Spleen (tissue), 7 donors: ENCODE results near the gene PRND.

ENCODE experiments used
- POLR2A ChIP-seq, 3 donors: fragments of 450-650 bp; IDR thresholded peaks; one replicate each; pipeline ENCODE4 v1.5.1; 2017; ENCODE audit warnings: antibody characterized with exemption in 3 of 3, mild to moderate bottlenecking in 1 of 3
- POLR2AphosphoS5 ChIP-seq, 3 donors: sonication (generic); formaldehyde crosslinking; IDR thresholded peaks; one replicate each; pipeline ENCODE4 v1.5.1; 2017; ENCODE audit warnings: antibody characterized with exemption in 3 of 3
- TF ChIP-seq, protein P1 (sequence below), 11 experiments: fragments of 200-600 bp in 7 of 11; fragments of 450-650 bp in 4 of 11; sonication (generic) in 4 of 11; IDR thresholded peaks in 8 of 11; conservative IDR thresholded peaks in 3 of 11; 1 replicate in 7 of 11; 2 replicates in 4 of 11; pipeline versions ENCODE4 v1.4.0 to v1.8.0; 2016 to 2021; ENCODE audit warnings: antibody characterized with exemption in 11 of 11, inconsistent platforms in 4 of 11, mild to moderate bottlenecking in 1 of 11
- donor health status: DM: no; HTN: no; CAD: no; lungs with moderate emphysema.
- donor health status: DM: no; HTN: no; CAD: no.
- donor health status: DM: no; HTN: no; CAD: no.

DNA sequence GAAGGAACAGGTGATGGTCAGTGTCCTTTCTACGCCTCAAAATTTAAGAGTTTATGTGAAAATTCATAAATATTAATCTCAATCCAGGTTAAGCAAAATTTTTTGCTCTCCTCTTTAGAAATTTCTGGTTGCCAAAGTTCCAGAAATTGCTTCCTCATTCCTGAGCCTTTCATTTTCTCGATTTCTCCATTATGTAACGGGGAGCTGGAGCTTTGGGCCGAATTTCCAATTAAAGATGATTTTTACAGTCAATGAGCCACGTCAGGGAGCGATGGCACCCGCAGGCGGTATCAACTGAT lies 35.8 kb upstream of the PRND start:
- TF ChIP-seq POLR2A (IDR thresholded peaks at IDR 0.05) (no peak), POLR2AphosphoS5 (IDR thresholded peaks at IDR 0.05) (no peak)
- TF ChIP-seq, protein P1, sequence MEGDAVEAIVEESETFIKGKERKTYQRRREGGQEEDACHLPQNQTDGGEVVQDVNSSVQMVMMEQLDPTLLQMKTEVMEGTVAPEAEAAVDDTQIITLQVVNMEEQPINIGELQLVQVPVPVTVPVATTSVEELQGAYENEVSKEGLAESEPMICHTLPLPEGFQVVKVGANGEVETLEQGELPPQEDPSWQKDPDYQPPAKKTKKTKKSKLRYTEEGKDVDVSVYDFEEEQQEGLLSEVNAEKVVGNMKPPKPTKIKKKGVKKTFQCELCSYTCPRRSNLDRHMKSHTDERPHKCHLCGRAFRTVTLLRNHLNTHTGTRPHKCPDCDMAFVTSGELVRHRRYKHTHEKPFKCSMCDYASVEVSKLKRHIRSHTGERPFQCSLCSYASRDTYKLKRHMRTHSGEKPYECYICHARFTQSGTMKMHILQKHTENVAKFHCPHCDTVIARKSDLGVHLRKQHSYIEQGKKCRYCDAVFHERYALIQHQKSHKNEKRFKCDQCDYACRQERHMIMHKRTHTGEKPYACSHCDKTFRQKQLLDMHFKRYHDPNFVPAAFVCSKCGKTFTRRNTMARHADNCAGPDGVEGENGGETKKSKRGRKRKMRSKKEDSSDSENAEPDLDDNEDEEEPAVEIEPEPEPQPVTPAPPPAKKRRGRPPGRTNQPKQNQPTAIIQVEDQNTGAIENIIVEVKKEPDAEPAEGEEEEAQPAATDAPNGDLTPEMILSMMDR (IDR thresholded peaks at IDR 0.05 in 8 of 11, conservative IDR thresholded peaks at IDR 0.05 in 3 of 11): no peak
